A673 (cell line): ENCODE results near the gene MAMDC2. TPM values are rescaled to one million over a fixed set of nuclear protein-coding genes. Genes with fewer than 3 reads are reported as not detected.

Experiments used
- BruUV-seq: library from RNA; stranded (reverse); fragments of 400-500 nt; replicated peaks from 2 replicates; lab custom pipeline; 2021; lab: Mats Ljungman, UMichigan
- CTCF ChIA-PET: fragments of 300-600 bp; sonication (Branson Sonifier 250); formaldehyde crosslinking; loops from one replicate; lab custom pipeline; 2022; ENCODE audit warnings: antibody characterized with exemption; lab: Charles Lee
- POLR2A ChIA-PET: fragments of 300-600 bp; sonication (Branson Sonifier 250); formaldehyde crosslinking; loops from one replicate; lab custom pipeline; 2022; ENCODE audit warnings: antibody characterized with exemption; ENCODE audit not compliant: low non-redundant PET; lab: Charles Lee
- DNase-seq: peaks from one replicate; pipeline ENCODE4 v3.0.0-alpha.2; 2015; ENCODE audit warnings: low spot score
- H3K27ac ChIP-seq: fragments of 200-600 bp; sonication (generic); 2 replicates; pipeline ENCODE4 v1.5.1; 2016; ENCODE audit warnings: mixed run types, low read depth, mild to moderate bottlenecking, mixed read lengths, antibody characterized with exemption, low read length; ENCODE audit not compliant: poor library complexity, severe bottlenecking
- H3K27me3 ChIP-seq: fragments of 200-600 bp; sonication (generic); replicated peaks from 2 replicates; pipeline ENCODE4 v1.6.1; 2017; ENCODE audit warnings: mixed run types, low read depth, mild to moderate bottlenecking, mixed read lengths, antibody characterized with exemption, low read length; ENCODE audit not compliant: insufficient read depth, poor library complexity
- H3K36me3 ChIP-seq: fragments of 200-600 bp; sonication (generic); 2 replicates; pipeline ENCODE4 v1.6.1; 2016; ENCODE audit warnings: mixed run types, mild to moderate bottlenecking, mixed read lengths, antibody characterized with exemption, low read length; ENCODE audit not compliant: insufficient read depth, poor library complexity, severe bottlenecking
- H3K4me1 ChIP-seq: fragments of 200-600 bp; sonication (generic); 2 replicates; pipeline ENCODE4 v1.6.1; 2017; ENCODE audit warnings: mixed run types, mild to moderate bottlenecking, mixed read lengths, antibody characterized with exemption, low read length; ENCODE audit not compliant: insufficient read depth, poor library complexity, severe bottlenecking
- H3K4me3 ChIP-seq: fragments of 200-600 bp; sonication (generic); 2 replicates; pipeline ENCODE4 v1.5.1; 2016; ENCODE audit warnings: low read depth, mixed run types, mild to moderate bottlenecking, mixed read lengths, low read length; ENCODE audit not compliant: poor library complexity, severe bottlenecking
- H3K9me3 ChIP-seq: fragments of 200-600 bp; sonication (generic); 2 replicates; pipeline ENCODE4 v1.6.1; 2016; ENCODE audit warnings: mixed run types, low read depth, mild to moderate bottlenecking, mixed read lengths, antibody characterized with exemption, low read length; ENCODE audit not compliant: poor library complexity, severe bottlenecking
- EZH2 ChIP-seq: fragments of 200-600 bp; sonication (generic); IDR thresholded peaks from 2 replicates; pipeline ENCODE4 v1.6.1; 2017; ENCODE audit warnings: borderline replicate concordance, low read depth, mild to moderate bottlenecking, mixed read lengths, antibody characterized with exemption, low read length; ENCODE audit not compliant: poor library complexity, severe bottlenecking
- intact Hi-C: fragments of 100-400 bp; cut with micrococcal nuclease; formaldehyde crosslinking; loops from one replicate; pipeline ENCODE4 v1.10.0; 2022; ENCODE audit not compliant: unreplicated experiment
- total RNA-seq: library from RNA; stranded (reverse); gene quantifications from 2 replicates; pipeline ENCODE4 v1.2.3, GENCODE V29; 2021
- TF ChIP-seq, protein P1 (sequence below): fragments of 300-800, 200-600 bp; sonication (generic); conservative IDR thresholded peaks from 2 replicates; pipeline ENCODE4 v1.5.1; 2017; ENCODE audit warnings: low read depth, mild to moderate bottlenecking, antibody characterized with exemption, low read length, moderate library complexity, mixed read lengths

Gene MAMDC2
- total RNA-seq, 1 experiment from 2014 or later: not detected

DNA sequence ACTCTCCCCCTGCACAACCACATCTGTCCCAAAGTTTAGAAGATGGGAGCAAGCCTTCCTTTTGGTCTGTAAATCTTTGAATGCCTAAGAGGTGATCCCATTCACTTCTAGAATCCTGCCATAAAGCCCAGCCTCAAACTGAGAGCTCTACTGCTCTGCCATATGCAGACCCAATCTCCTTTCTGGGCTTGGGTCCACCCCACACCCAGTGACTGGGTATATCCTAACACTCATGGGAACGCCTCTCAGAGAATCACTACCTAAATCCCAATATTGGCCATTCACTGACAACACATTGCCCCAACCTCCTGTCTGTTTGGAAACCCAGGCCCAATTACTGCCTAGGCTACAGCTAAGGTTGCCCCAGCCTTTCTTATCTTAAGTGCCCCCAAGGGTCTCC is 90.7 kb downstream of the MAMDC2 start:
- TF ChIP-seq, protein P1, sequence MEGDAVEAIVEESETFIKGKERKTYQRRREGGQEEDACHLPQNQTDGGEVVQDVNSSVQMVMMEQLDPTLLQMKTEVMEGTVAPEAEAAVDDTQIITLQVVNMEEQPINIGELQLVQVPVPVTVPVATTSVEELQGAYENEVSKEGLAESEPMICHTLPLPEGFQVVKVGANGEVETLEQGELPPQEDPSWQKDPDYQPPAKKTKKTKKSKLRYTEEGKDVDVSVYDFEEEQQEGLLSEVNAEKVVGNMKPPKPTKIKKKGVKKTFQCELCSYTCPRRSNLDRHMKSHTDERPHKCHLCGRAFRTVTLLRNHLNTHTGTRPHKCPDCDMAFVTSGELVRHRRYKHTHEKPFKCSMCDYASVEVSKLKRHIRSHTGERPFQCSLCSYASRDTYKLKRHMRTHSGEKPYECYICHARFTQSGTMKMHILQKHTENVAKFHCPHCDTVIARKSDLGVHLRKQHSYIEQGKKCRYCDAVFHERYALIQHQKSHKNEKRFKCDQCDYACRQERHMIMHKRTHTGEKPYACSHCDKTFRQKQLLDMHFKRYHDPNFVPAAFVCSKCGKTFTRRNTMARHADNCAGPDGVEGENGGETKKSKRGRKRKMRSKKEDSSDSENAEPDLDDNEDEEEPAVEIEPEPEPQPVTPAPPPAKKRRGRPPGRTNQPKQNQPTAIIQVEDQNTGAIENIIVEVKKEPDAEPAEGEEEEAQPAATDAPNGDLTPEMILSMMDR: no peak
- no peak for TF ChIP-seq EZH2
- H3K27ac ChIP-seq: no peak overlapping the region
- H3K36me3 ChIP-seq: no peaks in the 10 kb centered on the region
- no peaks in the 10 kb centered on the region for H3K27me3 ChIP-seq
- H3K9me3 ChIP-seq: no peaks in the 10 kb centered on the region
- H3K4me1 ChIP-seq: no peaks in the 10 kb centered on the region
- no peak for DNase-seq
- H3K4me3 ChIP-seq: no peak overlapping the region
- intact Hi-C loops: no loop called here
- POLR2A ChIA-PET: no interaction called here
- no TSS peak for BruUV-seq
- CTCF ChIA-PET: no interaction called here

- H3K36me3 ChIP-seq: no peaks in the 10 kb centered on the region
- POLR2A ChIA-PET: no interaction called here
- intact Hi-C loops: no loop called here
These were observed 91.5 kb downstream of the MAMDC2 start for GRCh38 chr9:70135176-70135575.

DNA sequence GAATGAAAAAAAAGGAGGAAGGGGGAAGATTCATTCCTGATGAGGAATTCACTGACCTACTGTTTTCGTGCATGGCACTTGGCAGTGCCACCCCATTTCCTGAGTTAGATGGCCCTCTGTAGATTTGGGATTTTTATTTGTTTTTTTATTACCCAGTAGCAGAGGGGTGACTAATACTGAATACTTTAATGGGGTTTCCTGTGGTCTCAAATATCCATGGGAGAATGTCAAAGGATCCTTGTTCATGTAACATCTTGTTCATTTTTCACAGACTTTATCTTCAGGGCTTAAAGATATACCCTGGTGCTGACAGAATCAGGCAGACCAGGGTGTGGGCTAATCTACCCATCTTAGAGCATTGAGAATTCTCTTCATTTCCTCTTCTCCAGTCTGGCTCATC is 93.0 kb downstream of the MAMDC2 start:
- H3K4me3 ChIP-seq: no peak overlapping the region
- H3K9me3 ChIP-seq: no peaks in the 10 kb centered on the region
- CTCF ChIA-PET: interaction anchor here (1.0 kb wide), 1 partner anchor 348 kb away, joined by 3 read pairs; no protein-coding TSS in a partner anchor
- DNase-seq: peak; percentile 47
- H3K36me3 ChIP-seq: no peaks in the 10 kb centered on the region
- intact Hi-C loops: no loop called here
- no peak for TF ChIP-seq EZH2
- TF ChIP-seq, protein P1: no peak
- no peak overlapping the region for H3K27ac ChIP-seq
- no peaks in the 10 kb centered on the region for H3K4me1 ChIP-seq
- POLR2A ChIA-PET: no interaction called here
- H3K27me3 ChIP-seq: no peaks in the 10 kb centered on the region
- BruUV-seq: no TSS peak

More at GRCh38 chr9:70135176-70135575, 91.5 kb downstream of the MAMDC2 start:
- H3K27me3 ChIP-seq: no peaks in the 10 kb centered on the region
- no peaks in the 10 kb centered on the region for H3K9me3 ChIP-seq
- H3K4me3 ChIP-seq: no peak overlapping the region
- CTCF ChIA-PET: no interaction called here
- TF ChIP-seq, protein P1: no peak
- no peak for TF ChIP-seq EZH2
- H3K4me1 ChIP-seq: no peaks in the 10 kb centered on the region
- no peak for DNase-seq
- BruUV-seq: no TSS peak
- H3K27ac ChIP-seq: no peak overlapping the region
